ENCODE measurements around the gene ME3. TPM values are rescaled to one million over a fixed set of nuclear protein-coding genes. Genes with fewer than 3 reads are reported as not detected.
A peak's percentile ranks its signal among the peaks of the same experiment; 100 is the strongest.
"Not testable (repeated sequence)": the region's sequence is repeated elsewhere in the genome, so short reads cannot be mapped to it uniquely, and the experiment has no call there.

The ME3 gene
- total RNA-seq, 1 experiment from 2014 or later = 1.8 TPM

- DNase-seq (ENCODE audit: low spot score); H3K4me1 Mint-ChIP-seq; H3K4me3 Mint-ChIP-seq; H3K27ac Mint-ChIP-seq; H3K27me3 Mint-ChIP-seq (ENCODE audit: low read depth); ATAC-seq; POLR2A ChIA-PET; CTCF ChIA-PET: not testable (repeated sequence)
- peaks cover 32% of the 10 kb centered on the region for H3K9me3 Mint-ChIP-seq
- H3K36me3 Mint-ChIP-seq = peaks cover 20% of the 10 kb centered on the region
Observed at GRCh38 chr11:86522512-86522911, 149.9 kb downstream of the ME3 start.

- TF ChIP-seq RORB (CRISPR knock-in tag; IDR thresholded peaks at IDR 0.05) (no peak), MYBL2 (CRISPR knock-in tag; IDR thresholded peaks at IDR 0.05) (no peak), NR2C2 (CRISPR knock-in tag; IDR thresholded peaks at IDR 0.05) (no peak), HMGXB4 (CRISPR knock-in tag; IDR thresholded peaks at IDR 0.05) (no peak), ZBTB43 (CRISPR knock-in tag; IDR thresholded peaks at IDR 0.05) (no peak), ZNF423 (CRISPR knock-in tag; IDR thresholded peaks at IDR 0.05) (no peak), AR (CRISPR knock-in tag; IDR thresholded peaks at IDR 0.05) (no peak), ZNF317 (CRISPR knock-in tag; IDR thresholded peaks at IDR 0.05; ENCODE audit: borderline replicate concordance, low read depth) (no peak), SMAD3 (CRISPR knock-in tag; IDR thresholded peaks at IDR 0.05; ENCODE audit: borderline replicate concordance) (no peak), NR3C1 (CRISPR knock-in tag; conservative IDR thresholded peaks at IDR 0.05; ENCODE audit: low read depth) (no peak), SOX15 (CRISPR knock-in tag; IDR thresholded peaks at IDR 0.05) (no peak)
- Mint-ChIP-seq H3K27ac (peak overlapping the region; percentile 37; the same call in 1 of the 2 replicates), H3K4me3 (no peak overlapping the region), H3K36me3 (no peaks in the 10 kb centered on the region; the same call in 1 of the 2 replicates), H3K4me1 (peaks cover 19% of the 10 kb centered on the region), H3K27me3 (ENCODE audit: low read depth) (no peaks in the 10 kb centered on the region), H3K9me3 (peaks cover 5% of the 10 kb centered on the region)
- ChIA-PET CTCF (interaction anchor here (0.6 kb wide), 1 partner anchor 52 kb away, joined by 3 read pairs; no protein-coding TSS in a partner anchor), POLR2A (no interaction called here)
- ATAC-seq (peak; percentile 28; the same call in 1 of the 2 replicates), DNase-seq (ENCODE audit: low spot score) (no peak)
Observed at GRCh38 chr11:86519064-86519911, 153.1 kb downstream of the ME3 start.

- H3K9me3 Mint-ChIP-seq = peaks cover 5% of the 10 kb centered on the region
- ChIA-PET CTCF (interaction anchor here (1.3 kb wide), 1 partner anchor 54 kb away, joined by 3 read pairs; no protein-coding TSS in a partner anchor), POLR2A (no interaction called here)
- DNase-seq (ENCODE audit: low spot score) = no peak
- no peak for ATAC-seq
- H3K27me3 Mint-ChIP-seq (ENCODE audit: low read depth) = no peaks in the 10 kb centered on the region
- H3K36me3 Mint-ChIP-seq = no peaks in the 10 kb centered on the region; the same call in 1 of the 2 replicates
- H3K4me3 Mint-ChIP-seq = no peak overlapping the region
- H3K4me1 Mint-ChIP-seq = peaks cover 26% of the 10 kb centered on the region
- no peak overlapping the region for H3K27ac Mint-ChIP-seq
- TF ChIP-seq ZMAT4 (CRISPR knock-in tag; IDR thresholded peaks at IDR 0.05) = no peak
- no peak for TF ChIP-seq E2F1 (CRISPR knock-in tag; IDR thresholded peaks at IDR 0.05)
- no peak for TF ChIP-seq ZBTB21 (CRISPR knock-in tag; IDR thresholded peaks at IDR 0.05; ENCODE audit: borderline replicate concordance)
- TF ChIP-seq FOXJ3 (CRISPR knock-in tag; IDR thresholded peaks at IDR 0.05; ENCODE audit: borderline replicate concordance) = no peak
- no peak for TF ChIP-seq TP53 (CRISPR knock-in tag; IDR thresholded peaks at IDR 0.05)
- TF ChIP-seq ZNF512 (CRISPR knock-in tag; IDR thresholded peaks at IDR 0.05; ENCODE audit: borderline replicate concordance) = no peak
- TF ChIP-seq NR3C1 (CRISPR knock-in tag; conservative IDR thresholded peaks at IDR 0.05; ENCODE audit: low read depth) = no peak
- TF ChIP-seq EMX1 (CRISPR knock-in tag; IDR thresholded peaks at IDR 0.05) = no peak
- TF ChIP-seq ZNF423 (CRISPR knock-in tag; IDR thresholded peaks at IDR 0.05) = no peak
- no peak for TF ChIP-seq NFYB (CRISPR knock-in tag; conservative IDR thresholded peaks at IDR 0.05; ENCODE audit: low read depth)
- TF ChIP-seq CDX4 (CRISPR knock-in tag; IDR thresholded peaks at IDR 0.05; ENCODE audit: borderline replicate concordance) = no peak
- no peak for TF ChIP-seq CREM (CRISPR knock-in tag; IDR thresholded peaks at IDR 0.05)
Observed at GRCh38 chr11:86518211-86518610, 154.2 kb downstream of the ME3 start.
